PC-9 (cell line): ENCODE data around the gene SLC25A33. TPM values are rescaled to one million over a fixed set of nuclear protein-coding genes. Genes with fewer than 3 reads are reported as not detected.
"Not testable (repeated sequence)": the region's sequence is repeated elsewhere in the genome, so short reads cannot be mapped to it uniquely, and the experiment has no call there.

Source experiments
- BruUV-seq: library from RNA; stranded (reverse); fragments of 400-500 nt; replicated peaks from 2 replicates; lab custom pipeline; 2021; lab: Mats Ljungman, UMichigan
- CTCF ChIA-PET: fragments of 300-600 bp; sonication (Branson Sonifier 250); formaldehyde crosslinking; loops from one replicate; lab custom pipeline; 2022; ENCODE audit warnings: antibody characterized with exemption; lab: Charles Lee
- POLR2A ChIA-PET: fragments of 300-600 bp; sonication (Branson Sonifier 250); formaldehyde crosslinking; loops from one replicate; lab custom pipeline; 2022; ENCODE audit warnings: antibody characterized with exemption; ENCODE audit not compliant: unreplicated experiment; lab: Charles Lee
- DNase-seq, 2 experiments: peaks; one replicate each; pipeline versions ENCODE4 v3.0.0 to v3.0.0-alpha.2; 2015 to 2022; ENCODE audit warnings: mixed read lengths in 1 of 2
- H2AFZ ChIP-seq: fragments of 200-600 bp; sonication (generic); 2 replicates; pipeline ENCODE4 v1.8.1; 2017; ENCODE audit warnings: antibody characterized with exemption
- H3F3A ChIP-seq: fragments of 200-600 bp; sonication (generic); 2 replicates; pipeline ENCODE4 v1.8.1; 2017; ENCODE audit warnings: antibody characterized with exemption, mild to moderate bottlenecking, low read depth; ENCODE audit not compliant: insufficient read depth
- H3K27ac ChIP-seq: fragments of 200-600 bp; sonication (generic); 2 replicates; pipeline ENCODE4 v1.6.1; 2016; ENCODE audit warnings: mixed run types
- H3K27me3 ChIP-seq: fragments of 200-600 bp; sonication (generic); 2 replicates; pipeline ENCODE4 v1.6.1; 2016; ENCODE audit warnings: low read depth, mixed run types; ENCODE audit not compliant: insufficient read depth
- H3K36me3 ChIP-seq: fragments of 200-600 bp; sonication (generic); 2 replicates; pipeline ENCODE4 v1.6.1; 2016; ENCODE audit warnings: low read depth, mixed run types
- H3K4me1 ChIP-seq: fragments of 200-600 bp; sonication (generic); replicated peaks from 2 replicates; pipeline ENCODE4 v1.6.1; 2016; ENCODE audit warnings: mixed run types; ENCODE audit not compliant: insufficient read depth
- H3K4me2 ChIP-seq: fragments of 200-600 bp; sonication (generic); 2 replicates; pipeline ENCODE4 v1.6.1; 2017; ENCODE audit warnings: mixed run types
- H3K4me3 ChIP-seq: fragments of 200-600 bp; sonication (generic); 2 replicates; pipeline ENCODE4 v1.6.1; 2016; ENCODE audit warnings: mixed run types
- H3K79me2 ChIP-seq: fragments of 200-600 bp; sonication (generic); 2 replicates; pipeline ENCODE4 v1.6.1; 2017; ENCODE audit warnings: low read depth, mixed run types
- H3K9me2 ChIP-seq: fragments of 200-600 bp; sonication (generic); 2 replicates; pipeline ENCODE4 v1.8.1; 2017; ENCODE audit warnings: mild to moderate bottlenecking; ENCODE audit not compliant: insufficient read depth
- H3K9me3 ChIP-seq: fragments of 200-600 bp; sonication (generic); 2 replicates; pipeline ENCODE4 v1.8.1; 2016; ENCODE audit warnings: low read depth; ENCODE audit not compliant: insufficient read depth
- H4K20me1 ChIP-seq: fragments of 200-600 bp; sonication (generic); 2 replicates; pipeline ENCODE4 v1.8.1; 2017; ENCODE audit not compliant: insufficient read depth
- EZH2 ChIP-seq: fragments of 200-600 bp; sonication (generic); IDR thresholded peaks from 2 replicates; pipeline ENCODE4 v1.8.0; 2017; ENCODE audit warnings: antibody characterized with exemption, low read depth
- intact Hi-C: fragments of 100-400 bp; cut with micrococcal nuclease; formaldehyde crosslinking; loops from one replicate; pipeline ENCODE4 v1.10.0; 2022; ENCODE audit not compliant: unreplicated experiment
- total RNA-seq: library from RNA; stranded (reverse); gene quantifications from 2 replicates; pipeline ENCODE4 v1.2.3, GENCODE V29; 2021
- TF ChIP-seq, protein P1 (sequence below): fragments of 200-600 bp; sonication (generic); conservative IDR thresholded peaks from 2 replicates; pipeline ENCODE4 v1.6.1; 2017; ENCODE audit warnings: mixed run types, antibody characterized with exemption, mild to moderate bottlenecking, moderate library complexity

Gene SLC25A33
- total RNA-seq, 1 experiment from 2014 or later: 3.0 TPM

DNA sequence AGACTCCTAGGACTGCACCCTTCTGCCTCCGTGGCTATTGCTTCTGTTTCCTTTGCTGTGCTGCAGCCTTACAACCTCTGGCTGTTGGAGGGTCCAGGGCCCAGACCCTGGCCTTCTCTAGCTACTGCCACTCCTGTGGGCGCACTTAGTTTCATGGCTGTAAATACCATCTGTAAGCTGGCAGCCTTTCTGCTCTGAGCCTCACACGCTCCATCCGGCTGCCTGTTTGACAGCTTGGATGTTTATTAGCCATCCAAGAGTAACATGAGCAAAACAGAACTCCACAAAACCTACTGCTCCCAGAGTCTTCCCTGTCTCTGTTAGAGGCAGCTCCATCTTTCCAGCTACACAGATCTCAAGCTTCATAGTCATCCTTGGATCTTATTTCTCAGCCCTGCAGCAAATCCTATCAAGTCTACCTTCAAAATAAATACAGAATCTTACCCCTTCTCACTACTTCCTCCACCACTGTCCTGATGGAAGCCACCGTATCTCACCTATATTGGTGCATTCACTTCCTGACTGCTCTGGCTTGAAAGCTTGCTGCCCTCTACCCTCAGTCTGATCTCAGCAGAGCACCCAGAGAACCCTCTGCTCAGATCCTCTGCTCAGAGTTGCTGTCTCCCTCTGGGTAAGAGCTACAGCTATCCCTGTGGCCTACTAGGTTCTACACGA lies 19.1 kb downstream of the SLC25A33 start:
- intact Hi-C loops: no loop called here
- peaks cover 26% of the 10 kb centered on the region for H3K4me1 ChIP-seq
- no peak for DNase-seq
- ChIA-PET POLR2A (no interaction called here), CTCF (no interaction called here)
- no peaks in the 10 kb centered on the region for H3K27me3 ChIP-seq
- no TSS peak for BruUV-seq
- TF ChIP-seq, protein P1, sequence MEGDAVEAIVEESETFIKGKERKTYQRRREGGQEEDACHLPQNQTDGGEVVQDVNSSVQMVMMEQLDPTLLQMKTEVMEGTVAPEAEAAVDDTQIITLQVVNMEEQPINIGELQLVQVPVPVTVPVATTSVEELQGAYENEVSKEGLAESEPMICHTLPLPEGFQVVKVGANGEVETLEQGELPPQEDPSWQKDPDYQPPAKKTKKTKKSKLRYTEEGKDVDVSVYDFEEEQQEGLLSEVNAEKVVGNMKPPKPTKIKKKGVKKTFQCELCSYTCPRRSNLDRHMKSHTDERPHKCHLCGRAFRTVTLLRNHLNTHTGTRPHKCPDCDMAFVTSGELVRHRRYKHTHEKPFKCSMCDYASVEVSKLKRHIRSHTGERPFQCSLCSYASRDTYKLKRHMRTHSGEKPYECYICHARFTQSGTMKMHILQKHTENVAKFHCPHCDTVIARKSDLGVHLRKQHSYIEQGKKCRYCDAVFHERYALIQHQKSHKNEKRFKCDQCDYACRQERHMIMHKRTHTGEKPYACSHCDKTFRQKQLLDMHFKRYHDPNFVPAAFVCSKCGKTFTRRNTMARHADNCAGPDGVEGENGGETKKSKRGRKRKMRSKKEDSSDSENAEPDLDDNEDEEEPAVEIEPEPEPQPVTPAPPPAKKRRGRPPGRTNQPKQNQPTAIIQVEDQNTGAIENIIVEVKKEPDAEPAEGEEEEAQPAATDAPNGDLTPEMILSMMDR: no peak
- no peak for TF ChIP-seq EZH2
- no peak overlapping the region for H3K27ac ChIP-seq
- H2AFZ ChIP-seq: no peak overlapping the region
- no peaks in the 10 kb centered on the region for H3K36me3 ChIP-seq
- H3K9me3 ChIP-seq: no peaks in the 10 kb centered on the region
- H3F3A ChIP-seq: peaks cover 17% of the 10 kb centered on the region
- H4K20me1 ChIP-seq: no peaks in the 10 kb centered on the region; the same call in 1 of the 2 replicates
- H3K4me2 ChIP-seq: no peak overlapping the region
- no peak overlapping the region for H3K4me3 ChIP-seq
- no peaks in the 10 kb centered on the region for H3K79me2 ChIP-seq
- H3K9me2 ChIP-seq: no peaks in the 10 kb centered on the region

GRCh38 chr1:9558946-9559545 lies 19.8 kb downstream of the SLC25A33 start:
- Histone ChIP-seq H3K9me2 (no peaks in the 10 kb centered on the region), H3K9me3 (no peaks in the 10 kb centered on the region), H3K36me3 (no peaks in the 10 kb centered on the region), H3K4me3 (no peak overlapping the region), H3K27ac (no peak overlapping the region), H3K4me1 (peaks cover 26% of the 10 kb centered on the region), H4K20me1 (no peaks in the 10 kb centered on the region; the same call in 1 of the 2 replicates), H3K79me2 (no peaks in the 10 kb centered on the region), H3K27me3 (no peaks in the 10 kb centered on the region), H3K4me2 (no peak overlapping the region), H3F3A (peaks cover 20% of the 10 kb centered on the region), H2AFZ (no peak overlapping the region)
- CTCF ChIA-PET: interaction anchor here (0.7 kb wide), 1 partner anchor 81 kb away, joined by 3 read pairs; no protein-coding TSS in a partner anchor
- BruUV-seq: no TSS peak
- TF ChIP-seq EZH2: no peak
- TF ChIP-seq, protein P1: no peak
- POLR2A ChIA-PET: no interaction called here
- no peak for DNase-seq
- intact Hi-C loops: no loop called here

DNA sequence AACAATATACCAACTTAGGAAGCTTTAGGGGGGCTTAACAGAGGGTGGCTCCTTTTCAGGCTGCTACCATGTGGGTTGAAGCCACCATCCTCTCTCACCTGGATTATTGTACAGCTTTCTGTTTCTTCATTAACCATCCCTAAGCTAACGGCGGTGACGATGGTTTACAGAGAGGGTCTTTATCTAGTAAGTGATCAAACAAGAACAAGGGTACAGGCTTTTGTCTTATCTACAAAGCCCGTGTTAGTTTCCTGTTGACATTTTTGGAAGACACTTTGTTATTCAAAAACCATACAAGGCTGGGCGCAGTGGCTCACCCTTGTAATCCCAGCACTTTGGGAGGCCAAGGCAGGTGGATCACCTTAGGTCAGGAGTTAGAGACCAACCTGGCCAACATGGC lies 20.4 kb downstream of the SLC25A33 start:
- CTCF ChIA-PET: interaction anchor here (0.7 kb wide), 1 partner anchor 80 kb away, joined by 3 read pairs; no protein-coding TSS in a partner anchor

DNA sequence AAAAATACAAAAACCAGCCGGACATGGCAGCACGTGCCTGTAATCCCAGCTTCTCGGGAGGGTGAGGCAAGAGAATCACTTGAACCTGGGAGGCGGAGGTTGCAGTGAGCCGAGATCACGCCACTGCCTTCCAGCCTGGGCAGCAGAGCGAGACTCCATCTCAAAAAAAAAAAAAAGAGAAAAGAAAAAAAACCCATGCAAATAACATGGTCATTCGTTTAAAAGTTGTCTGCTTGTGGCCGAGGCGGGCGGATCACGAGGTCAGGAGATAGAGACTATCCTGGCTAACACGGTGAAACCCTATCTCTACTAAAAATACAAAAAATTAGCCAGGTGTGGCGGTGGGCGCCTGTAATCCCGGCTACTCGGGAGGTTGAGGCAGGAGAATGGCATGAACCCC lies 20.8 kb downstream of the SLC25A33 start:
- H3K4me2 ChIP-seq, CTCF ChIA-PET, DNase-seq, H3K4me3 ChIP-seq, H3K36me3 ChIP-seq, H3K27ac ChIP-seq, H3K79me2 ChIP-seq, H2AFZ ChIP-seq, intact Hi-C loops, H3K27me3 ChIP-seq, H3K9me2 ChIP-seq, H3K9me3 ChIP-seq, H4K20me1 ChIP-seq, BruUV-seq: not testable (repeated sequence)
- H3F3A ChIP-seq: peaks cover 12% of the 10 kb centered on the region
- POLR2A ChIA-PET: interaction anchor here (0.6 kb wide), 1 partner anchor 61 kb away, joined by 3 read pairs; no protein-coding TSS in a partner anchor
- H3K4me1 ChIP-seq: peaks cover 17% of the 10 kb centered on the region

More for the DNA sequence above, 20.4 kb downstream of the SLC25A33 start:
- Histone ChIP-seq H3K79me2 (no peaks in the 10 kb centered on the region), H3K4me3 (no peak overlapping the region), H3K27ac (no peak overlapping the region), H4K20me1 (no peaks in the 10 kb centered on the region; the same call in 1 of the 2 replicates), H3K4me2 (no peak overlapping the region), H3K4me1 (peaks cover 21% of the 10 kb centered on the region), H2AFZ (no peak overlapping the region), H3K9me3 (no peaks in the 10 kb centered on the region), H3K27me3 (no peaks in the 10 kb centered on the region), H3K9me2 (no peaks in the 10 kb centered on the region), H3K36me3 (no peaks in the 10 kb centered on the region), H3F3A (peaks cover 16% of the 10 kb centered on the region)
- intact Hi-C loops: no loop called here
- no TSS peak for BruUV-seq
- TF ChIP-seq EZH2: no peak
- TF ChIP-seq, protein P1: no peak
- no peak for DNase-seq
- POLR2A ChIA-PET: interaction anchor here (0.6 kb wide), 1 partner anchor 61 kb away, joined by 3 read pairs; no protein-coding TSS in a partner anchor
